Stimulated activated CD8-positive, alpha-beta memory T cell treated with anti-CD3 and anti-CD28 coated beads, Interleukin-4, amount 100 ng/mL, for 4 hours (primary cell): ENCODE results near the gene TLX2.
A peak's percentile ranks its signal among the peaks of the same experiment; 100 is the strongest.
"Not testable (repeated sequence)": the region's sequence is repeated elsewhere in the genome, so short reads cannot be mapped to it uniquely, and the experiment has no call there.

Experiments used
- DNase-seq, 2 donors: peaks; one replicate each; pipeline ENCODE4 v3.0.0-alpha.2; 2020; ENCODE audit warnings: low read depth in 2 of 2, low spot score in 1 of 2

TLX2 gene

GRCh38 chr2:74553892-74554819 is 39.9 kb downstream of the TLX2 start, which contains the start of the genes DOK1 and LOXL3:
DOK1 (plus strand) TSS chr2:74554720; CDS start chr2:74554755, 35 bp downstream.
LOXL3 (minus strand) TSS chr2:74553942; CDS start chr2:74552634, 1,308 bp downstream.
- peak; percentile 56 to 58 for DNase-seq

- DNase-seq: no peak
These were observed 40.7 kb downstream of the TLX2 start for GRCh38 chr2:74554820-74555531.

- no peak for DNase-seq
These were observed 41.4 kb downstream of the TLX2 start for GRCh38 chr2:74555610-74556103.

- no peak for DNase-seq
These were observed 41.9 kb downstream of the TLX2 start for GRCh38 chr2:74556159-74556558.

- DNase-seq: no peak
These were observed 42.7 kb downstream of the TLX2 start for GRCh38 chr2:74556831-74557370.

GRCh38 chr2:74558284-74559230 is 44.3 kb downstream of the TLX2 start:
- DNase-seq: no peak

GRCh38 chr2:74559912-74560311 is 45.7 kb downstream of the TLX2 start:
- no peak for DNase-seq

GRCh38 chr2:74560591-74560990 is 46.3 kb downstream of the TLX2 start:
- DNase-seq: no peak

GRCh38 chr2:74561022-74561421 is 46.8 kb downstream of the TLX2 start:
- DNase-seq: not testable (repeated sequence)

GRCh38 chr2:74562126-74562775 is 48.0 kb downstream of the TLX2 start:
- DNase-seq: no peak

GRCh38 chr2:74564222-74564621 is 50.0 kb downstream of the TLX2 start:
- no peak for DNase-seq

- DNase-seq: no peak
These were observed 52.0 kb downstream of the TLX2 start for GRCh38 chr2:74566076-74566753.

GRCh38 chr2:74566754-74567085 is 52.5 kb downstream of the TLX2 start:
- no peak for DNase-seq
